ENCODE measurements around the gene PAX5. TPM values are rescaled to one million over a fixed set of nuclear protein-coding genes. Genes with fewer than 3 reads are reported as not detected.

PAX5 gene
- total RNA-seq, 6 experiments from 2014 or later = not detected

- H3K4me1 Mint-ChIP-seq (ENCODE audit: low read depth) = peaks cover 5% of the 10 kb centered on the region; the same call in 1 of the 2 replicates
- H3K36me3 Mint-ChIP-seq (ENCODE audit: low read depth) = peaks cover 20% of the 10 kb centered on the region
- no peak overlapping the region; the same call in 1 of the 2 replicates for H3K4me3 Mint-ChIP-seq
- TF ChIP-seq CTCF (IDR thresholded peaks at IDR 0.05) = no peak
- H3K9me3 Mint-ChIP-seq = peaks cover 21% of the 10 kb centered on the region
- peaks cover 55% of the 10 kb centered on the region for H3K27me3 Mint-ChIP-seq (ENCODE audit: insufficient read depth)
- no peak for DNase-seq
- no peak overlapping the region for H3K27ac Mint-ChIP-seq
These were observed 46.7 kb downstream of the PAX5 start for GRCh38 chr9:36987409-36987808.

GRCh38 chr9:36986468-36987408, 47.3 kb downstream of the PAX5 start:
- peaks cover 18% of the 10 kb centered on the region for H3K9me3 Mint-ChIP-seq
- no peak overlapping the region for H3K27ac Mint-ChIP-seq
- peaks cover 19% of the 10 kb centered on the region for H3K36me3 Mint-ChIP-seq (ENCODE audit: low read depth)
- no peak for TF ChIP-seq CTCF (IDR thresholded peaks at IDR 0.05)
- peaks cover 5% of the 10 kb centered on the region; the same call in 1 of the 2 replicates for H3K4me1 Mint-ChIP-seq (ENCODE audit: low read depth)
- peaks cover 58% of the 10 kb centered on the region for H3K27me3 Mint-ChIP-seq (ENCODE audit: insufficient read depth)
- H3K4me3 Mint-ChIP-seq = no peak overlapping the region
- no peak for DNase-seq

GRCh38 chr9:36985769-36986467, 48.1 kb downstream of the PAX5 start:
- no peak overlapping the region for H3K27ac Mint-ChIP-seq
- no peak for DNase-seq
- H3K4me1 Mint-ChIP-seq (ENCODE audit: low read depth) = peaks cover 5% of the 10 kb centered on the region; the same call in 1 of the 2 replicates
- no peak overlapping the region for H3K4me3 Mint-ChIP-seq
- H3K9me3 Mint-ChIP-seq = peaks cover 10% of the 10 kb centered on the region
- H3K36me3 Mint-ChIP-seq (ENCODE audit: low read depth) = peaks cover 11% of the 10 kb centered on the region
- TF ChIP-seq CTCF (IDR thresholded peaks at IDR 0.05) = no peak
- peaks cover 65% of the 10 kb centered on the region for H3K27me3 Mint-ChIP-seq (ENCODE audit: insufficient read depth)

- no peak for TF ChIP-seq CTCF (IDR thresholded peaks at IDR 0.05)
- H3K9me3 Mint-ChIP-seq = peaks cover 3% of the 10 kb centered on the region
- no peak overlapping the region for H3K4me3 Mint-ChIP-seq
- no peak overlapping the region for H3K27ac Mint-ChIP-seq
- peaks cover 72% of the 10 kb centered on the region for H3K27me3 Mint-ChIP-seq (ENCODE audit: insufficient read depth)
- no peak for DNase-seq
- peaks cover 5% of the 10 kb centered on the region; the same call in 1 of the 2 replicates for H3K4me1 Mint-ChIP-seq (ENCODE audit: low read depth)
- peaks cover 6% of the 10 kb centered on the region for H3K36me3 Mint-ChIP-seq (ENCODE audit: low read depth)
These were observed 48.9 kb downstream of the PAX5 start for GRCh38 chr9:36985061-36985768.

Measured in HFFc6 (cell line).